ENCODE data around the gene CYTH4.

Gene CYTH4

DNA sequence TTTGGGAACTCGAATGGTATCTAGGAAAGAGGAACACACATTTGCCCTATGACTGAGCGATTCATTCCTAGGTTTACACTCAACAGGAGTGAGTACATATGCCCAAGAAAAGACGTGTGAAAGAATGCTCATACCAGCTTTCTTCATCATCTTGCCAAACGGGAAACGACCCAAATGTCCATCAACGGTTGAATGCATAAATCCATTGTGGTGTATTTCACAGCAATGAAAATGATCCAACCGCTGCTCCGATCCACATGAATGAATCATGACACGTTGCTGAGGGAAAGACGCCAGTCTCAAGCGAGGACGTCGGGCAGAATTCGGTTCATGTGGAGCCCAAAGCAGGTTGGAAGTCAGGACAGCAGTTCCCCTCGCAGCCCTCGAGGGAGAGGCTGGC is 71.5 kb downstream of the CYTH4 start:
- DNase-seq, result no peak

DNA sequence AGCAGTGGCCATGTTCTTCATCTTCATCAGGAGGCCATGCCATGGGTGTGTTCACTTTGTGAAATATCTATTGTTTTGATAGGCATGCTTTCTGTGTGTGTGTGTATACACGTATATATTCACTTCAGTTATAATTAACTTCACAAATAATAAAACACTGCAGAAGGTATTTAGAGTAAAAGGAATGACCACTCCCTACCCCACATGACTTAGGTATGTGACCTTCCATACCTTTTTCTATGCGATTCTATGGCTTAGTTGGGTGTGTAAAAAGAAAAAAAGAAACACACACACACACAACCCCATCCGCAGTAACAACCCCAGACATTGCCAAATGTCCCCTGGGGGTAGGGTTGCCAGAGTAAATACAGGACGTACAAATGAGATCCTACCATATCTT is 72.0 kb downstream of the CYTH4 start:
- no peak for DNase-seq

DNA sequence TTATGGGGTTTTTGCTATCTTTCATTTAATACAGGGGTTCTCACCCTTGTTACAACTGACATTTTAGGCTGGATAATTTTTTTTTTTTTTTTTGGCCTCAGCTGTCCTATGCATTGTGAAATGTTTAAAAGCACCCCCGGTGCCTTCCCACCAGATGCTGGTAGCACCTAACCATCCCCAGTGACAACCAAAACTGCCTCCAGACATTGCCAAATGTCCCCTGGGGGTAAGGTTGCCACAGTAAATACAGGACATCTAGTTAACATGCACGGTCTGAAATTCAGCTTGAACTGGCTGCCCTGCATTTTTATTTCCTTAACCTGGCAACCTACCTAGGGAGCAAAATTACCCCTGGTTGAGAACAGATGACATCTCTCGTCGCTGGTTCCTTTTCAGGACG is 72.4 kb downstream of the CYTH4 start:
- no peak for DNase-seq

DNA sequence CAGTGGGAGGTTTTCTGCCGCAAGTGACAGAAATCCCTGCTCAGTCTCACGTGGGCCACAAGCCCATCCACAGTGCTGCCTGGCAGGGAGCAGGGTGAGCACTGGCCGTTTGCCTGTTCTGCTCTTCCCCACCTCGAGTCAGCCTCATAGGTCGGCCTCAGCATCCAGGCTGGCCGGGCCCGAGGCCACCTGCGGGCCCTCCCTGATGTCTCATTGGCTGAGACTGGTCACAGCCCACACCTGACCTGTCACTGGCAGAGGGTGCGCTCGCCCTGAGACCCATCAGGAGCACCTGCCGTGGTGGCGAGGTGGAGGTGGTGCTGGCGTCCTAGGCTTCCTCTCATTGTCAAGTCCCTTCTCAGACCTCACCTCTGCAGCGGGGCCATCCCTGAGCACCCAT is 72.9 kb downstream of the CYTH4 start:
- DNase-seq, result no peak

GRCh38 chr22:37356922-37357321 is 74.6 kb downstream of the CYTH4 start:
- DNase-seq, result no peak

GRCh38 chr22:37357446-37358075 is 75.3 kb downstream of the CYTH4 start:
- DNase-seq, result no peak

DNA sequence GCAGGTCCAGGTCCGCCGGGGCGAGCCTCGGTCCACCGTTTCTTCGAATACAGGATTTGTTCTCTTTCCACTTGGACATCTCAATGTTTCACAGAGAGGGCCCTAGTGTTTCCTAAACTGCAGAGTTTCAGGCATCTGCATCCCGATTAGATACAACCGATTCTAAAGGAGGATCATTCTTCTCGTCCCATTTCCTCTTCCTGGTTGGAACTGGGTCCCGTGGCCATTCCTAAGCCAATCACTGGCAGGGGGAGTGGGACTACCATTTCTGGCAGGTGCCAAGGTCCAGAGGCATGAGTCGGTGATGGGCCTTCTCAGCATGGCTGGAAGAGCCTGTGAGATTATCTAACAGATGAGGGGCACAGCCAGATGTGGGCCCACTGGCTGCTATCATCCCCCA is 76.1 kb downstream of the CYTH4 start:
- no peak for DNase-seq

DNA sequence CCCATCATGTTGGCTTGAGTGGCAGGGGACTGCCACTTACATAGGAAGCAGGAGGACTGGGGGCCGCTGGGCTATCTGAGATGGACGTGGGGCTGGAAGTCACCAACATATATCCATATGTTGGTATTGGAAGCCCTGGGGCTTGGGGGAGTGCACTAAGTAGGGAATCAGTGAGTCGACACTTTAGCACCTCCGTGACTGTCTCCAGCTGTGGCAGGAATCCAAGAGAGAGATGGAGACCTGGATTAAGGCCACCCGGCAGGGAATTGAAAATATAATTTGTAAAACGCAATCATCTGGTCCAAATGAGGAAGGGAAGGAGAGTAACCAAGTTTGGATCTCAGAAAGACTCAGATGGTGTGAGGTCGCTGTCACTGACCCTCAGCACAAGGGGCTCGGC is 76.6 kb downstream of the CYTH4 start:
- no peak for DNase-seq

- DNase-seq, result no peak
These were observed 80.3 kb downstream of the CYTH4 start for GRCh38 chr22:37362621-37363020.

DNA sequence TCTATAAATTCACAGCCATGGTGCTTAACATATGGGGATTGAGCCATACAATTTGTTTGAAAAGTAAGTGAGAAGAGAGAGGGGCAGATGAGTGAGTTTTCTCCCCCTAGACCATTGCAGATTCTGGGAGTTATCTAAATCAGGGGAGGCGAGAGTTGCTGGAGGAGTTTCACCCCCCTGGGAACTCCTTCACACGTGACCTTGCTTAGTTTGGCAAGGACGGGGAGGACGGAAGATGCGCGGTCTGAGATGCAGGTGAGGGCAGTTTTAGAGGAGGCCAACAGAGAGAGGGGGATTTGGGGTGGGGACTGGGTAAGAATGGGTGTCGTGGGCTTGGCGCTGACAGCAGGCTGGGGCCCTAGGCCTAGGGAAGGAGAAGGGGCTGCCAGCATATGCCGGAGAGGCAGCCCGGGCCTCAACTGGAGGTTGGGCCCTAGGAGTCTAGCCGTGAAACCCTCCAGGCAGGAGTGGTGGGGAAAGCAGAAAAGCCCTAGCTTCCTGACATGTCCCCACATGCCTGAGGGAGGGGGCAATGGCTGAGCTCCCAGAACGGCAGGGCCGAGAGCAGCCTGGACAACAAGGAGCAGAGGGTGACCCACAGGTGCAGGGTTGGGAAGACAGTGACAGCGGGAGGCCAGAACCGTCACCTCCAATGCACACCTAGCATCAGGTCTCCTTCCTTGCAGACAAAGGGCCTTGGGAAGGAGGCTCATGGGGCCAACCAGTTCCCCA is 81.1 kb downstream of the CYTH4 start:
- no peak for DNase-seq

All from activated CD8-positive, alpha-beta memory T cell treated with anti-CD3 and anti-CD28 coated beads, Interleukin-2, amount 50 U/mL, for 48 hours (primary cell).